ENCODE data around the gene AQP1.

Gene AQP1

GRCh38 chr7:30886608-30887011 lies 25.0 kb upstream of the AQP1 start:
- peak; percentile 63 for DNase-seq

- no peak for DNase-seq
Observed at GRCh38 chr7:30887464-30887872, 24.2 kb upstream of the AQP1 start.

GRCh38 chr7:30888747-30889146 lies 22.9 kb upstream of the AQP1 start:
- no peak for DNase-seq

- no peak for DNase-seq
Observed at GRCh38 chr7:30890226-30890625, 21.4 kb upstream of the AQP1 start.

GRCh38 chr7:30893357-30893756 lies 18.3 kb upstream of the AQP1 start:
- peak; percentile 85 for DNase-seq

GRCh38 chr7:30894009-30894408 lies 17.6 kb upstream of the AQP1 start:
- DNase-seq, result no peak

GRCh38 chr7:30894866-30895605 lies 16.6 kb upstream of the AQP1 start:
- no peak for DNase-seq

- no peak for DNase-seq
Observed at GRCh38 chr7:30896036-30896435, 15.6 kb upstream of the AQP1 start.

- no peak for DNase-seq
Observed at GRCh38 chr7:30896783-30897637, 14.6 kb upstream of the AQP1 start.

- DNase-seq, result no peak
Observed at GRCh38 chr7:30897770-30898169, 13.9 kb upstream of the AQP1 start.

- DNase-seq, result no peak
Observed at GRCh38 chr7:30898411-30898810, 13.2 kb upstream of the AQP1 start.

- no peak for DNase-seq
Observed at GRCh38 chr7:30899066-30899465, 12.6 kb upstream of the AQP1 start.

- DNase-seq, result no peak
Observed at GRCh38 chr7:30899630-30900029, 12.0 kb upstream of the AQP1 start.

- DNase-seq, result no peak
Observed at GRCh38 chr7:30900053-30900452, 11.6 kb upstream of the AQP1 start.

GRCh38 chr7:30900803-30901362 lies 10.8 kb upstream of the AQP1 start:
- no peak for DNase-seq

GRCh38 chr7:30901856-30902255 lies 9.8 kb upstream of the AQP1 start:
- DNase-seq, result no peak

GRCh38 chr7:30902466-30902865 lies 9.2 kb upstream of the AQP1 start:
- DNase-seq, result no peak

- DNase-seq, result no peak
Observed at GRCh38 chr7:30903146-30903545, 8.5 kb upstream of the AQP1 start.

- DNase-seq, result no peak
Observed at GRCh38 chr7:30904561-30904960, 7.1 kb upstream of the AQP1 start.

- no peak for DNase-seq
Observed at GRCh38 chr7:30905078-30906012, 6.3 kb upstream of the AQP1 start.

- no peak for DNase-seq
Observed at GRCh38 chr7:30906014-30906413, 5.6 kb upstream of the AQP1 start.

- no peak for DNase-seq
Observed at GRCh38 chr7:30906515-30907240, 5.0 kb upstream of the AQP1 start.
